ENCODE data around the gene CCR5AS.

The CCR5AS gene

GRCh38 chr3:46393011-46393410, 13.9 kb downstream of the CCR5AS start:
- Histone ChIP-seq H3K23me2 (ENCODE audit: low read depth, low read length) (no peaks in the 10 kb centered on the region), H3K23ac (ENCODE audit: insufficient read length) (no peak overlapping the region), H2AFZ (ENCODE audit: low read length) (no peak overlapping the region), H3K36me3 (ENCODE audit: control insufficient read depth in 2 of 4, insufficient read depth in 4 of 4, low read length in 3 of 4) (no peaks in the 10 kb centered on the region), H3K18ac (ENCODE audit: extremely low read depth, low read length) (no peak overlapping the region), H3K79me2 (ENCODE audit: control insufficient read depth in 1 of 2, insufficient read depth in 2 of 2, low read length in 2 of 2) (no peaks in the 10 kb centered on the region), H2BK5ac (ENCODE audit: low read depth, low read length) (no peak overlapping the region), H2AK5ac (ENCODE audit: low read depth, low read length) (no peak overlapping the region), H4K91ac (replicated peaks; ENCODE audit: insufficient read length, low read length) (no peak overlapping the region), H2BK20ac (ENCODE audit: low read length) (no peak overlapping the region; the same call in 1 of the 2 replicates), H3K4me2 (ENCODE audit: insufficient read depth in 1 of 2, low read depth in 2 of 2, low read length in 2 of 2) (no peak overlapping the region), H2BK120ac (replicated peaks; ENCODE audit: low read depth, low read length) (no peak overlapping the region), H3K79me1 (ENCODE audit: low read depth, low read length) (no peaks in the 10 kb centered on the region), H3K9me3 (ENCODE audit: insufficient read depth in 2 of 2, low read depth in 1 of 2, low read length in 1 of 2) (no peaks in the 10 kb centered on the region), H3K27me3 (replicated peaks in 1 of 4; ENCODE audit: control insufficient read depth in 3 of 4, extremely low read depth in 1 of 4, insufficient read depth in 3 of 4, low read length in 3 of 4) (no peaks in the 10 kb centered on the region), H3K14ac (ENCODE audit: insufficient read length) (no peak overlapping the region), H2BK15ac (ENCODE audit: low read length) (no peak overlapping the region), H3K9ac (replicated peaks in 1 of 4; ENCODE audit: extremely low read depth in 1 of 4, low read depth in 3 of 4, low read length in 3 of 4) (no peak overlapping the region), H3K4me3 (ENCODE audit: extremely low read depth in 1 of 4, insufficient read depth in 2 of 4, low read depth in 3 of 4, low read length in 4 of 4) (no peak overlapping the region), H4K5ac (ENCODE audit: insufficient read length, low read depth, low read length) (no peak overlapping the region), H3K27ac (ENCODE audit: low read depth, low read length) (no peak overlapping the region), H3K4me1 (replicated peaks in 1 of 4; ENCODE audit: control insufficient read depth in 3 of 4, insufficient read depth in 4 of 4, low read length in 3 of 4) (peaks cover 0 to 6% (median under 1%) of the 10 kb centered on the region in 4 experiments; a peak in 1 of 7 replicates), H2BK12ac (ENCODE audit: low read depth, low read length) (0 out of 2 replicates have a peak overlapping the region, but pooled peaks have one; percentile 23), H4K20me1 (replicated peaks in 1 of 2; ENCODE audit: control insufficient read depth in 1 of 2, insufficient read depth in 2 of 2, low read length in 2 of 2) (no peaks in the 10 kb centered on the region), H4K8ac (ENCODE audit: extremely low read depth, insufficient read depth, low read length) (no peak overlapping the region), H3K56ac (replicated peaks; ENCODE audit: insufficient read length, low read depth, low read length) (no peak overlapping the region), H3K4ac (replicated peaks; ENCODE audit: insufficient read length, low read depth, low read length) (no peak overlapping the region)
- no peak for TF ChIP-seq SRF (IDR thresholded peaks at IDR 0.05; ENCODE audit: low read depth, low read length)
- TF ChIP-seq POLR2AphosphoS5 (IDR thresholded peaks at IDR 0.05; ENCODE audit: low read depth, low read length) = no peak
- TF ChIP-seq EP300 (IDR thresholded peaks at IDR 0.05; ENCODE audit: borderline replicate concordance in 1 of 2, low read depth in 2 of 2, low read length in 2 of 2) = no peak
- no peak for TF ChIP-seq CREB1 (IDR thresholded peaks at IDR 0.05)
- TF ChIP-seq YY1 (IDR thresholded peaks at IDR 0.05; ENCODE audit: low read depth, low read length) = no peak
- no peak for TF ChIP-seq BCL11A (IDR thresholded peaks at IDR 0.05; ENCODE audit: low read depth in 2 of 2, low read length in 2 of 2)
- TF ChIP-seq ATF2 (IDR thresholded peaks at IDR 0.05; ENCODE audit: low read length) = no peak
- no peak for TF ChIP-seq ASH2L (IDR thresholded peaks at IDR 0.05; ENCODE audit: low read length)
- no peak for TF ChIP-seq E2F6 (IDR thresholded peaks at IDR 0.05)
- TF ChIP-seq BRCA1 (IDR thresholded peaks at IDR 0.05; ENCODE audit: low read depth, low read length) = no peak
- no peak for TF ChIP-seq SAP30 (IDR thresholded peaks at IDR 0.05; ENCODE audit: insufficient read depth, insufficient replicate concordance, low read length)
- no peak for TF ChIP-seq POU5F1 (IDR thresholded peaks at IDR 0.05; ENCODE audit: low read depth, low read length)
- 91% methylated on average over 2 of the region's 2 CpGs; no CpG with 5 or more reads in 1 of the 2 experiments for WGBS, 2 experiments (ENCODE audit: extremely low coverage in 1 of 2, insufficient coverage in 1 of 2, insufficient read length in 1 of 2, insufficient replicate concordance in 2 of 2, low coverage in 1 of 2, low lambda C conversion rate in 2 of 2, missing lambda C conversion rate in 1 of 2)
- ChIA-PET POLR2A (ENCODE audit: partially characterized antibody) (no interaction called here), CTCF (ENCODE audit: partially characterized antibody) (interaction anchor here (0.6 to 1.4 kb wide), 2 partner anchors 34 to 85 kb away, joined by 3 to 4 read pairs; no protein-coding TSS in a partner anchor)
- DNase-seq (ENCODE audit: low read depth in 1 of 2, low spot score in 2 of 2) (no peak), FAIRE-seq (no peak)
